Testis (tissue), 2 donors: ENCODE measurements around the gene HUS1B.

Source experiments
- CTCF ChIP-seq, 3 experiments: fragments of 450-650 bp in 2 of 3; fragments of 200-600 bp in 1 of 3; sonication (generic) in 1 of 3; IDR thresholded peaks; one replicate each; pipeline ENCODE4 v1.5.1; 2016 to 2019; ENCODE audit warnings: antibody characterized with exemption in 3 of 3, mild to moderate bottlenecking in 2 of 3, moderate library complexity in 1 of 3
- POLR2A ChIP-seq: fragments of 450-650 bp; IDR thresholded peaks from one replicate; pipeline ENCODE4 v1.6.1; 2017; ENCODE audit warnings: antibody characterized with exemption, mild to moderate bottlenecking, moderate library complexity

- TF ChIP-seq CTCF (IDR thresholded peaks at IDR 0.05) (no peak), POLR2A (no peak)
These were observed 23.4 kb upstream of the HUS1B start for GRCh38 chr6:680251-680650.
